ENCODE measurements around the gene IGFL3. TPM values are rescaled to one million over a fixed set of nuclear protein-coding genes. Genes with fewer than 3 reads are reported as not detected.
"Not testable (repeated sequence)": the region's sequence is repeated elsewhere in the genome, so short reads cannot be mapped to it uniquely, and the experiment has no call there.

The IGFL3 gene
- not detected for total RNA-seq
- not detected for polyA plus RNA-seq (ENCODE audit: insufficient read depth in 1 of 8, insufficient read length in 8 of 8, low replicate concordance in 1 of 8)
- long read RNA-seq, donor 1: 0 reads
- long read RNA-seq, donor 2: 0 reads
- long read RNA-seq, donor 3: 0 reads
- long read RNA-seq, donor 4: 0 reads
- long read RNA-seq, donor 5: 0 reads
- long read RNA-seq, donor 6: 0 reads
- long read RNA-seq, donor 7: 0 reads
- long read RNA-seq, donor 8: 0 reads
- long read RNA-seq, donor 9: 0 reads
- long read RNA-seq, donor 10: 0 reads
- long read RNA-seq, donor 11: 0 reads

- H3K27ac ChIP-seq (ENCODE audit: low read length): no peak within 1 kb of the TSS
- no peaks in the 10 kb centered on the region for H3K9me3 ChIP-seq (replicated peaks; ENCODE audit: control insufficient read depth, low read depth, low read length)
- H3K36me3 ChIP-seq (ENCODE audit: control insufficient read depth, insufficient read depth, low read length): no peaks in the 10 kb centered on the region
- 68% methylated on average over 2 of the region's 5 CpGs for WGBS (ENCODE audit: insufficient coverage)
- H3K4me3 ChIP-seq (ENCODE audit: low read length): no peak within 1 kb of the TSS
- H3K4me1 ChIP-seq (ENCODE audit: control insufficient read depth, insufficient read depth, low read length): no peaks in the 10 kb centered on the region
- H3K27me3 ChIP-seq (ENCODE audit: control insufficient read depth, insufficient read depth, low read length): peaks cover 11% of the 10 kb centered on the region
- no peak for DNase-seq
Measured at GRCh38 chr19:46124638-46125115, at the start of gene IGFL3. IGFL3 (minus strand) TSS chr19:46124688; CDS start chr19:46124649, 39 bp downstream.

- Histone ChIP-seq H3K36me3 (ENCODE audit: control insufficient read depth, insufficient read depth, low read length) (no peaks in the 10 kb centered on the region), H3K27ac (ENCODE audit: low read length) (no peak overlapping the region), H3K9me3 (replicated peaks; ENCODE audit: control insufficient read depth, low read depth, low read length) (no peaks in the 10 kb centered on the region), H3K4me1 (ENCODE audit: control insufficient read depth, insufficient read depth, low read length) (no peaks in the 10 kb centered on the region), H3K4me3 (ENCODE audit: low read length) (no peak overlapping the region), H3K27me3 (ENCODE audit: control insufficient read depth, insufficient read depth, low read length) (peaks cover 5% of the 10 kb centered on the region)
- 64% methylated on average over 4 of the region's 8 CpGs for WGBS (ENCODE audit: insufficient coverage)
- no peak for DNase-seq
Measured at GRCh38 chr19:46173886-46174480, 49.5 kb upstream of the IGFL3 start.

GRCh38 chr19:46162731-46163130 is 38.2 kb upstream of the IGFL3 start:
- H3K4me1 ChIP-seq (ENCODE audit: control insufficient read depth, insufficient read depth, low read length): no peaks in the 10 kb centered on the region
- no peaks in the 10 kb centered on the region for H3K9me3 ChIP-seq (replicated peaks; ENCODE audit: control insufficient read depth, low read depth, low read length)
- no peak overlapping the region for H3K4me3 ChIP-seq (ENCODE audit: low read length)
- 100% methylated on average over 1 of the region's 3 CpGs for WGBS (ENCODE audit: insufficient coverage)
- peaks cover 2% of the 10 kb centered on the region for H3K27me3 ChIP-seq (ENCODE audit: control insufficient read depth, insufficient read depth, low read length)
- no peaks in the 10 kb centered on the region for H3K36me3 ChIP-seq (ENCODE audit: control insufficient read depth, insufficient read depth, low read length)
- no peak for DNase-seq
- H3K27ac ChIP-seq (ENCODE audit: low read length): no peak overlapping the region

- not testable (repeated sequence) for H3K9me3 ChIP-seq (replicated peaks; ENCODE audit: control insufficient read depth, low read depth, low read length); H3K27ac ChIP-seq (ENCODE audit: low read length); H3K27me3 ChIP-seq (ENCODE audit: control insufficient read depth, insufficient read depth, low read length); H3K4me1 ChIP-seq (ENCODE audit: control insufficient read depth, insufficient read depth, low read length); DNase-seq; H3K36me3 ChIP-seq (ENCODE audit: control insufficient read depth, insufficient read depth, low read length); H3K4me3 ChIP-seq (ENCODE audit: low read length)
- WGBS (ENCODE audit: insufficient coverage): no CpG with 5 or more reads among the region's 2 CpGs
Measured at GRCh38 chr19:46161642-46162257, 37.3 kb upstream of the IGFL3 start.

- 94% methylated on average over 6 of the region's 7 CpGs for whole genome bisulfite sequencing (ENCODE audit: insufficient coverage)
- no peaks in the 10 kb centered on the region for H3K4me1 ChIP-seq (ENCODE audit: control insufficient read depth, insufficient read depth, low read length)
- H3K27me3 ChIP-seq (ENCODE audit: control insufficient read depth, insufficient read depth, low read length): peaks cover 2% of the 10 kb centered on the region
- H3K27ac ChIP-seq (ENCODE audit: low read length): no peak overlapping the region
- no peak overlapping the region for H3K4me3 ChIP-seq (ENCODE audit: low read length)
- no peaks in the 10 kb centered on the region for H3K36me3 ChIP-seq (ENCODE audit: control insufficient read depth, insufficient read depth, low read length)
- no peaks in the 10 kb centered on the region for H3K9me3 ChIP-seq (replicated peaks; ENCODE audit: control insufficient read depth, low read depth, low read length)
- no peak for DNase-seq
Measured at GRCh38 chr19:46160233-46160775, 35.8 kb upstream of the IGFL3 start.

GRCh38 chr19:46159418-46160232 is 35.1 kb upstream of the IGFL3 start:
- Histone ChIP-seq H3K27me3 (ENCODE audit: control insufficient read depth, insufficient read depth, low read length) (peaks cover 2% of the 10 kb centered on the region), H3K4me1 (ENCODE audit: control insufficient read depth, insufficient read depth, low read length) (no peaks in the 10 kb centered on the region), H3K9me3 (replicated peaks; ENCODE audit: control insufficient read depth, low read depth, low read length) (no peaks in the 10 kb centered on the region), H3K36me3 (ENCODE audit: control insufficient read depth, insufficient read depth, low read length) (no peaks in the 10 kb centered on the region), H3K27ac (ENCODE audit: low read length) (no peak overlapping the region), H3K4me3 (ENCODE audit: low read length) (no peak overlapping the region)
- DNase-seq: no peak
- WGBS (ENCODE audit: insufficient coverage): 22% methylated on average over 1 of the region's 4 CpGs

GRCh38 chr19:46155237-46155636 is 30.7 kb upstream of the IGFL3 start:
- Histone ChIP-seq H3K27ac (ENCODE audit: low read length) (no peak overlapping the region), H3K4me1 (ENCODE audit: control insufficient read depth, insufficient read depth, low read length) (no peaks in the 10 kb centered on the region), H3K36me3 (ENCODE audit: control insufficient read depth, insufficient read depth, low read length) (no peaks in the 10 kb centered on the region), H3K4me3 (ENCODE audit: low read length) (no peak overlapping the region), H3K27me3 (ENCODE audit: control insufficient read depth, insufficient read depth, low read length) (peaks cover 2% of the 10 kb centered on the region), H3K9me3 (replicated peaks; ENCODE audit: control insufficient read depth, low read depth, low read length) (no peaks in the 10 kb centered on the region)
- DNase-seq: no peak
- WGBS (ENCODE audit: insufficient coverage): no CpG with 5 or more reads among the region's 3 CpGs

- no peak for DNase-seq
- Histone ChIP-seq H3K27ac (ENCODE audit: low read length) (no peak overlapping the region), H3K27me3 (ENCODE audit: control insufficient read depth, insufficient read depth, low read length) (peaks cover 5% of the 10 kb centered on the region), H3K9me3 (replicated peaks; ENCODE audit: control insufficient read depth, low read depth, low read length) (no peaks in the 10 kb centered on the region), H3K4me1 (ENCODE audit: control insufficient read depth, insufficient read depth, low read length) (no peaks in the 10 kb centered on the region), H3K36me3 (ENCODE audit: control insufficient read depth, insufficient read depth, low read length) (no peaks in the 10 kb centered on the region), H3K4me3 (ENCODE audit: low read length) (no peak overlapping the region)
- WGBS (ENCODE audit: insufficient coverage): 89% methylated on average over 5 of the region's 5 CpGs
Measured at GRCh38 chr19:46150606-46151005, 26.1 kb upstream of the IGFL3 start.

GRCh38 chr19:46147791-46148288 is 23.4 kb upstream of the IGFL3 start, which contains the start of gene IGFL2:
IGFL2 (plus strand) TSS chr19:46148238; CDS start chr19:46148279, 41 bp downstream.
- Histone ChIP-seq H3K9me3 (replicated peaks; ENCODE audit: control insufficient read depth, low read depth, low read length) (no peaks in the 10 kb centered on the region), H3K4me3 (ENCODE audit: low read length) (no peak within 1 kb of the TSS), H3K27ac (ENCODE audit: low read length) (no peak within 1 kb of the TSS), H3K4me1 (ENCODE audit: control insufficient read depth, insufficient read depth, low read length) (no peaks in the 10 kb centered on the region), H3K27me3 (ENCODE audit: control insufficient read depth, insufficient read depth, low read length) (peaks cover 9% of the 10 kb centered on the region), H3K36me3 (ENCODE audit: control insufficient read depth, insufficient read depth, low read length) (no peaks in the 10 kb centered on the region)
- 77% methylated on average over 5 of the region's 6 CpGs for WGBS (ENCODE audit: insufficient coverage)
- DNase-seq: no peak
